Common myeloid progenitor, CD34-positive (primary cell): Measurements from ENCODE around the gene FICD.

Source experiments
- CTCF ChIA-PET: fragments of 350-600 bp; sonication (Branson Sonifier 250); formaldehyde crosslinking; loops from one replicate; lab custom pipeline; 2021; ENCODE audit warnings: antibody characterized with exemption; lab: Charles Lee
- POLR2A ChIA-PET: fragments of 350-600 bp; sonication (Branson Sonifier 250); formaldehyde crosslinking; loops from one replicate; lab custom pipeline; 2021; ENCODE audit warnings: antibody characterized with exemption; lab: Charles Lee
- DNase-seq, 3 donors: peaks; one replicate each; pipeline versions ENCODE4 v3.0.0 to v3.0.0-alpha.2; 2013
- H3K27ac ChIP-seq, 2 experiments: 1 replicate in 1 of 2; 2 replicates in 1 of 2; pipeline ENCODE4 v1.7.0; 2013; ENCODE audit warnings: inconsistent platforms in 2 of 2, low read length in 2 of 2, mild to moderate bottlenecking in 2 of 2, low read depth in 1 of 2, moderate library complexity in 1 of 2; ENCODE audit not compliant: severe bottlenecking in 2 of 2, insufficient read depth in 1 of 2, poor library complexity in 1 of 2
- H3K27me3 ChIP-seq, 5 experiments: replicated peaks in 2 of 5; 1 replicate in 3 of 5; 2 replicates in 2 of 5; pipeline versions ENCODE4 v1.6.1 to v1.7.0; 2013; ENCODE audit warnings: low read length in 4 of 5, mild to moderate bottlenecking in 2 of 5, moderate library complexity in 2 of 5, inconsistent platforms in 1 of 5; ENCODE audit not compliant: insufficient read depth in 5 of 5, control insufficient read depth in 4 of 5
- H3K36me3 ChIP-seq, 4 experiments: 1 replicate in 2 of 4; 2 replicates in 2 of 4; pipeline versions ENCODE4 v1.6.1 to v1.7.0; 2013; ENCODE audit warnings: low read length in 3 of 4, control low read depth in 1 of 4, mild to moderate bottlenecking in 1 of 4; ENCODE audit not compliant: control insufficient read depth in 4 of 4, insufficient read depth in 4 of 4
- H3K4me1 ChIP-seq, 4 experiments: 1 replicate in 3 of 4; 2 replicates in 1 of 4; pipeline versions ENCODE4 v1.6.1 to v1.7.1; 2013; ENCODE audit warnings: low read length in 3 of 4, mild to moderate bottlenecking in 3 of 4, control low read depth in 1 of 4, inconsistent platforms in 1 of 4, moderate library complexity in 1 of 4; ENCODE audit not compliant: control insufficient read depth in 4 of 4, insufficient read depth in 4 of 4; ENCODE audit errors: control extremely low read depth in 1 of 4
- H3K4me3 ChIP-seq, 7 experiments: 1 replicate in 4 of 7; 2 replicates in 3 of 7; pipeline versions ENCODE4 v1.5.1 to v1.7.0; 2013; ENCODE audit warnings: mild to moderate bottlenecking in 7 of 7, low read length in 6 of 7, moderate library complexity in 6 of 7, inconsistent platforms in 2 of 7, low read depth in 2 of 7, control low read depth in 1 of 7; ENCODE audit not compliant: insufficient read depth in 4 of 7, control insufficient read depth in 1 of 7; ENCODE audit errors: extremely low read depth in 1 of 7
- H3K9me3 ChIP-seq, 5 experiments: 1 replicate in 4 of 5; 2 replicates in 1 of 5; pipeline versions ENCODE4 v1.6.1 to v1.7.1; 2013; ENCODE audit warnings: low read length in 4 of 5, mild to moderate bottlenecking in 2 of 5, inconsistent platforms in 1 of 5, low read depth in 1 of 5, moderate library complexity in 1 of 5; ENCODE audit not compliant: control insufficient read depth in 4 of 5, insufficient read depth in 2 of 5; ENCODE audit errors: control extremely low read depth in 1 of 5
- WGBS: methylation state at CpG from one replicate; pipeline ENCODE4 v1.1.5; 2013; ENCODE audit not compliant: insufficient coverage; 5-methylcytosine and 5-hydroxymethylcytosine counted together

The FICD gene

DNA sequence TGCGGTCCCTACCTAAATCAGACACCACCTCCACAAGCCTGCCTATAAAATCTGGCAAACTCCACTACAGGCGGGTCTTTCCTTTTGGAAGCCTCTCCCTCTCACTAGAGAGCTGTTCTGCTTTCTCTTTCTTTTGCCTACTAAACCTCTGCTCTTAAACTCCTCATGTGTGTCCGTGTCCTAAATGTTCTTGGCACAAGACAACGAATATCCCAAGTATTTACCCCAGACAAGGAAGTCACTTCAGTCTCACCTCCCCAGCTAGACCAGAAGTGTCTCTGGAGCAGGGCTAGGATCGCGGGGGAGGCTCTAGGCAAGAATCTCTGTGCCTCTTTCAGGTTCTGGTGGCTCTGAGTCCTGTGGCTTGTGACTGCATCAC, 37.2 kb upstream of the FICD start:
- Histone ChIP-seq H3K4me3 (no peak overlapping the region), H3K27me3 (peaks cover 0 to 24% (median 6%) of the 10 kb centered on the region in 5 experiments), H3K4me1 (no peaks in the 10 kb centered on the region), H3K27ac (no peak overlapping the region), H3K36me3 (no peaks in the 10 kb centered on the region), H3K9me3 (no peaks in the 10 kb centered on the region)
- WGBS: 98% methylated on average over 6 of the region's 6 CpGs
- CTCF ChIA-PET: no interaction called here
- DNase-seq: no peak
- POLR2A ChIA-PET: no interaction called here

DNA sequence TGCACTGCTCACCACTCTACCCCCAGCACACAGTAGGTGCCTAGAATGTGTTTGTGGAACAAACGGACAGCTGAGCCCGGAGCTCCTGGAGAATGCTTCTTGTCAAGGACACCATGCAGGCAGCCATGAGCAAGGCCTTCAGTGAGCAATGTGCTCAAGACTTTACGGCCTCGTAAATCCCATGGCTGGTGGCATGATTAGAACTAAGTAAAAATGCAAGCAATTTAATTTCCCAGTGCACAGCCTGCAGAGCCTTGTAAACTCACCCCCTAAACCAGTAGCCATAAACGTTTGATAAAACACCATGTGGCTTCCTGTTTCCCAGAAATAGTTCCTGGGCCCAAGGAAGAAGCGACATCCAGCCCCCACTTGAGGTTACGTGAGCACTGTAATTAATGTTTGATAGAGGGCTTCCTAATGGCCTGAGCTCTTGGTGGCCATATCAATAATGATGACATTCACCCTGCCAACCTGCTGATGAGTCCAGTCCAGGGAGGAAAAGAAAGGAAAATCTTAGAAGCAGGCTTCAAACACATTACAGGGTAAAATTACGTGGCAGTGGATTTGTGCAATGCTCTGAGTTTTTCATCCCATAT, 36.4 kb upstream of the FICD start:
- 70% methylated on average over 6 of the region's 8 CpGs for WGBS
- Histone ChIP-seq H3K27ac (no peak overlapping the region), H3K9me3 (no peaks in the 10 kb centered on the region), H3K27me3 (peaks cover 2 to 26% (median 7%) of the 10 kb centered on the region in 5 experiments), H3K4me3 (no peak overlapping the region), H3K4me1 (no peaks in the 10 kb centered on the region), H3K36me3 (no peaks in the 10 kb centered on the region)
- ChIA-PET CTCF (no interaction called here), POLR2A (interaction anchor here (1.1 kb wide), 1 partner anchor 1025 kb away, joined by 3 read pairs; no protein-coding TSS in a partner anchor)
- no peak for DNase-seq

DNA sequence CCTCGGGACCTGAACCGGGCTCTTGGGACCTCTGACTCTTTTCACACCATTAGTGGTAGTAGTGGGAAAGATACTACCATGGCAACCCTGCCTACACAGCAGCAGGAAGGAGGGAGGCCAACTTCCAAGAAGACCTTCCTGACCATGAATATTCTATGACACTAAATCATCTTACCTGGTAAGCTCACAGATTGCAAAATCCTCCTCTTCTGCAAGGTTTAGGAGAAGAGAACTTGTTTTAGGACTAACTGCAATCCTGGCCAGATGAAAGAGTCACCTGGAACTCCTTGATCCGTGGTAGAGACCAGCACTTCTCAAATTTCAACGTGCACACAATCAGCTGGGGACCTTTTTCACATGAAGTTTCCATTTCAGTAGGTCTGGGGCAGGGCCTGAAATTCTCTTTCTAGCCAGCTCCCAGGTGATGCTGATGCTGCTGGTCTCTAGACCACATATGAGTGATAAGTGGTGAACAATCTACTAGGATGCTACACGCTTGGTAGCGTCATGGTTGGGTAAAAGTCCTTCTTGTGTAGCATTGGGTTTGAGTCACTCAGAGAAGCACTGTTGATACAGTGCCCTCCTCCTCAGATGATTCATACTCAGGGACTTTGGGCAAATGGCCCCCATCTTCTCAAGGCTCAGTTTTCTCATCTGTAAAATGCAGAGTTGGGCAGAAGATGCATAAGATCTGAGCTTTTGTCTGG, 35.6 kb upstream of the FICD start:
- no peak overlapping the region for H3K4me3 ChIP-seq
- no peaks in the 10 kb centered on the region for H3K4me1 ChIP-seq
- POLR2A ChIA-PET: interaction anchor here (1.1 kb wide), 1 partner anchor 1025 kb away, joined by 3 read pairs; no protein-coding TSS in a partner anchor
- no peak for DNase-seq
- peaks cover 2 to 29% (median 7%) of the 10 kb centered on the region in 5 experiments for H3K27me3 ChIP-seq
- CTCF ChIA-PET: no interaction called here
- 83% methylated on average over 4 of the region's 6 CpGs for WGBS
- no peak overlapping the region for H3K27ac ChIP-seq
- H3K36me3 ChIP-seq: no peaks in the 10 kb centered on the region
- no peaks in the 10 kb centered on the region for H3K9me3 ChIP-seq

DNA sequence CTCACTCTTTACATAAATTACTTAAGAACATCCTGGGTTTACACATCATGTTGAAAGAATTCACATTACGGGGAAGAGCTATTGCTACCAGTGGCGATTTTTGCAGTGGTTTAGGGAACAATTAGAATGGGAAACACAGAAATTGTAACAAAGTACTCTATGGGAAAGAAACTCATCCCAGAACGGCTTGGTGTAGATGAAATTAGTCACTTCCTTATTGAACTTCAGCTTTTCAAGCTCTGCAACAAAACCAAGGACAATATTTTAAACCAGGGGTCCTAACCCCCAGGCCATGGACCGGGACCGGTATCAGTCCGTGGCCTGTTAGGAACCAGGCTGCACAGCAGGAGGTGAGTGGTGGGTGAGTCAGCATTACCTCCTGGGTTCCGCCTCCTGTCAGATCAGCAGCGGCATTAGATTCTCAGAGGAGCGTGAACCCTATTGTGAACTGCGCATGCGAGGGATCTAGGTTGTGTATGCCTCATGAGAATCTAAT, 32.3 kb upstream of the FICD start:
- ChIA-PET POLR2A (no interaction called here), CTCF (interaction anchor here (0.9 to 1.3 kb wide), 2 partner anchors 8 to 12 kb away, joined by 3 read pairs; no protein-coding TSS in a partner anchor)
- DNase-seq: no peak

DNA sequence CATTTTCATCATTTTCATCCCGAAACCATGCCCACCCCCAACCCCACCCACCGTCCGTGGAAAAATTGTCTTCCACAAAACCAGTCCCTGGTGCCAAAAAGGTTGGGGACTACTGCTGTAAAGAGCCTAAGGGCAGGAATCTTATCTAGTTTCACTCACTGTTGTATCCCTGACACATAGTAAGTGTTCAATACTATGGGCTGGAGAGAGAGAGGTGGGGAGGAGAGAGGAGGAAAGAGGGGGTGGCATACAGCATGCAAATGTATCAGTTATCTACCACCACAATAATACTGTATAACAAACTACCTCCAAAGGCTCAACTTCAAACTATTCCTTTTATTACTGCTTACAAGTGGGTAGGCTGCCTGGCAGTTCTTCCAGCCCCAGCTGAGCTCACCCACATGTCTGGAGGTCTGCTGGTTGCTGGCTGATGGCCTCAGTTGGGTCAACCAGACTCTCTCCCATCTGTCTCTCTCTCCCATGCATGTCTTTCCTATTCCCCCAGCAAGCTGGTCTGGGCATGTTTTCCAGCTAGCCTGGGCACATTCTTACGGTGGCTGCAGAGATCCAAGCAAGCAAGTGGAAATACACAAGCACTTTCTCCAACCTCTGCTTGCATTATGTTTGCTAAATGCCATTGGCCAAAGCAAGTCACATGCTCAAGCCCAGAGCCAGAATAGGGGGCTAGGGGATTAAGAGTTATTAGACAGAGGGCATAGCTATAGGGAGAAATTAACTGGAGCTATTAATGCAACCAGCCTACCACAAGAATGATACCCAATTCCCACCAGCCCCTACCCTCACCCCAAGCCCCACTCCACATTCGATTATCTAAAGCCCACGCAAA, 31.6 kb upstream of the FICD start:
- ChIA-PET CTCF (interaction anchor here (0.9 to 1.3 kb wide), 3 partner anchors 7 to 19 kb away, joined by 3 read pairs; no protein-coding TSS in a partner anchor), POLR2A (no interaction called here)
- 89% methylated on average over 5 of the region's 6 CpGs for WGBS

More for the DNA sequence above, 32.3 kb upstream of the FICD start:
- 49% methylated on average over 9 of the region's 11 CpGs for WGBS
- H3K27me3 ChIP-seq: peaks cover 2 to 28% (median 10%) of the 10 kb centered on the region in 5 experiments
- no peak overlapping the region for H3K27ac ChIP-seq
- no peak overlapping the region for H3K4me3 ChIP-seq
- no peaks in the 10 kb centered on the region for H3K4me1 ChIP-seq
- no peaks in the 10 kb centered on the region for H3K36me3 ChIP-seq
- peaks cover 0 to 3% (median 0%) of the 10 kb centered on the region in 5 experiments for H3K9me3 ChIP-seq

DNA sequence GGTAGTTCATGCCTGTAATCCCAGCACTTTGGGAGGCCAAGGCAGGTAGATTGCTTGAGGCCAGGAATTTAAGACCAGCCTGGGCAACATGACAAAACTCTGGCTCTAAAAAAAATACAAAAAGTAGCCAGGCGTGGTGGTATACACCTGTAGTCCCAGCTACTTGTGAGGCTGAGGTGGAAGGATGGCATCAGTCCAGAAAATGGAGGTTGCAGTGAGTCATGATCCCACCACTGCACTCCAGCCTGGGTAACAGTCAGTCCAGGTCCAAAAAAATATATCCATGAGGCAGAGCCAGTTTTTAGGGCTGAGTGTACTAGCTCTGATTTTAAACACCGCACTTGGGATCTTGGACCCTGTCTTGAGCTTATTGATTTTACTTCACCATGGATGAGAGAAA, 30.6 kb upstream of the FICD start:
- peaks cover 0 to 3% (median 0%) of the 10 kb centered on the region in 5 experiments for H3K9me3 ChIP-seq
- H3K27me3 ChIP-seq: peaks cover 2 to 24% (median 10%) of the 10 kb centered on the region in 5 experiments
- H3K36me3 ChIP-seq: no peaks in the 10 kb centered on the region
- H3K4me1 ChIP-seq: no peaks in the 10 kb centered on the region
- ChIA-PET CTCF (no interaction called here), POLR2A (no interaction called here)
- 95% methylated on average over 2 of the region's 2 CpGs for WGBS
- DNase-seq: no peak
- no peak overlapping the region for H3K27ac ChIP-seq
- H3K4me3 ChIP-seq: no peak overlapping the region

More for the DNA sequence above, 31.6 kb upstream of the FICD start:
- H3K27ac ChIP-seq: no peak overlapping the region
- no peak for DNase-seq
- peaks cover 2 to 28% (median 10%) of the 10 kb centered on the region in 5 experiments for H3K27me3 ChIP-seq
- H3K36me3 ChIP-seq: no peaks in the 10 kb centered on the region
- no peak overlapping the region for H3K4me3 ChIP-seq
- H3K9me3 ChIP-seq: peaks cover 0 to 3% (median 0%) of the 10 kb centered on the region in 5 experiments
- no peaks in the 10 kb centered on the region for H3K4me1 ChIP-seq
